Vagina (tissue), 2 donors: ENCODE measurements around the gene COA5.

ENCODE experiments used
- CTCF ChIP-seq, 3 experiments: fragments of 450-650 bp in 2 of 3; fragments of 200-600 bp in 1 of 3; sonication (generic) in 1 of 3; IDR thresholded peaks; one replicate each; pipeline ENCODE4 v1.5.1; 2017 to 2019; ENCODE audit warnings: antibody characterized with exemption in 3 of 3, mild to moderate bottlenecking in 2 of 3, moderate library complexity in 2 of 3
- POLR2A ChIP-seq, 2 donors: fragments of 450-650 bp; IDR thresholded peaks; one replicate each; pipeline ENCODE4 v1.6.1; 2017; ENCODE audit warnings: antibody characterized with exemption in 2 of 2, mild to moderate bottlenecking in 2 of 2, moderate library complexity in 2 of 2
- POLR2AphosphoS5 ChIP-seq, 2 donors: sonication (generic); formaldehyde crosslinking; IDR thresholded peaks; one replicate each; pipeline ENCODE4 v1.9.0; 2017; ENCODE audit warnings: antibody characterized with exemption in 2 of 2, mild to moderate bottlenecking in 2 of 2, low read depth in 1 of 2; ENCODE audit not compliant: insufficient read depth in 1 of 2

GRCh38 chr2:98649992-98650375 lies 41.7 kb upstream of the COA5 start:
- TF ChIP-seq CTCF (IDR thresholded peaks at IDR 0.05) = no peak
- TF ChIP-seq POLR2AphosphoS5 (IDR thresholded peaks at IDR 0.05; ENCODE audit: insufficient read depth in 1 of 2, low read depth in 1 of 2) = no peak
- no peak for TF ChIP-seq POLR2A (IDR thresholded peaks at IDR 0.05)
